HepG2 (cell line): ENCODE results near the gene IL22RA1. TPM values are rescaled to one million over a fixed set of nuclear protein-coding genes. Genes with fewer than 3 reads are reported as not detected.
A peak's percentile ranks its signal among the peaks of the same experiment; 100 is the strongest.

Experiments used
- ATAD3A ChIP-seq: sonication (generic); formaldehyde crosslinking; IDR thresholded peaks from 2 replicates; pipeline ENCODE4 v1.4.0; 2020; ENCODE audit warnings: missing genetic modification reagents
- ATRX ChIP-seq: sonication (generic); formaldehyde crosslinking; IDR thresholded peaks from 2 replicates; pipeline ENCODE4 v1.4.0; 2020; ENCODE audit warnings: missing genetic modification reagents, borderline replicate concordance
- CBX1 ChIP-seq: IDR thresholded peaks from one replicate; pipeline ENCODE4 v1.6.1; 2016; ENCODE audit warnings: antibody characterized with exemption, low read depth
- ETS1 ChIP-seq: sonication (generic); formaldehyde crosslinking; IDR thresholded peaks from 2 replicates; pipeline ENCODE4 v1.4.0; 2020; ENCODE audit warnings: missing genetic modification reagents
- FOXK1 ChIP-seq: sonication (generic); formaldehyde crosslinking; IDR thresholded peaks from 2 replicates; pipeline ENCODE4 v1.4.0; 2020; ENCODE audit warnings: low read depth, missing genetic modification reagents, borderline replicate concordance
- HINFP ChIP-seq: sonication (generic); formaldehyde crosslinking; IDR thresholded peaks from 2 replicates; pipeline ENCODE4 v1.4.0; 2020; ENCODE audit warnings: low read depth, mild to moderate bottlenecking, missing genetic modification reagents
- HNRNPUL1 ChIP-seq: fragments of 200-400 bp; formaldehyde crosslinking; IDR thresholded peaks from 2 replicates; pipeline ENCODE4 v1.6.1; 2017; ENCODE audit warnings: low read depth, mild to moderate bottlenecking, low read length, moderate library complexity
- MAZ ChIP-seq, 2 experiments: sonication (generic) in 1 of 2; formaldehyde crosslinking in 1 of 2; IDR thresholded peaks; 2 replicates each; pipeline versions ENCODE4 v1.5.0 to v1.6.1; 2012 to 2020; ENCODE audit warnings: low read depth in 2 of 2, mild to moderate bottlenecking in 2 of 2, borderline replicate concordance in 1 of 2, improper control_type of control experiment in 1 of 2, low read length in 1 of 2, missing genetic modification reagents in 1 of 2, moderate library complexity in 1 of 2
- NFYC ChIP-seq: IDR thresholded peaks from 2 replicates; pipeline ENCODE4 v1.6.1; 2016; ENCODE audit warnings: missing genetic modification reagents, missing compliant biosample characterization
- PAF1 ChIP-seq: IDR thresholded peaks from 2 replicates; pipeline ENCODE4 v1.6.1; 2016; ENCODE audit warnings: missing genetic modification reagents, missing compliant biosample characterization
- PAXIP1 ChIP-seq: sonication (generic); formaldehyde crosslinking; conservative IDR thresholded peaks from 2 replicates; pipeline ENCODE4 v1.4.0; 2020; ENCODE audit warnings: mild to moderate bottlenecking, missing genetic modification reagents, moderate library complexity
- PHF21A ChIP-seq: sonication (generic); formaldehyde crosslinking; IDR thresholded peaks from 2 replicates; pipeline ENCODE4 v1.5.0; 2020; ENCODE audit warnings: mild to moderate bottlenecking, missing genetic modification reagents
- PITX1 ChIP-seq: sonication (generic); formaldehyde crosslinking; IDR thresholded peaks from 2 replicates; pipeline ENCODE4 v1.5.1; 2020; ENCODE audit warnings: mild to moderate bottlenecking, missing genetic modification reagents
- SALL1 ChIP-seq: sonication (generic); formaldehyde crosslinking; IDR thresholded peaks from 2 replicates; pipeline ENCODE4 v1.8.0; 2022; ENCODE audit warnings: mild to moderate bottlenecking, missing genetic modification reagents
- STAG1 ChIP-seq: sonication (generic); formaldehyde crosslinking; IDR thresholded peaks from 2 replicates; pipeline ENCODE4 v1.4.0; 2020; ENCODE audit warnings: missing genetic modification reagents
- ZMYM2 ChIP-seq: sonication (generic); formaldehyde crosslinking; IDR thresholded peaks from 2 replicates; pipeline ENCODE4 v1.8.0; 2022; ENCODE audit warnings: mild to moderate bottlenecking, missing genetic modification reagents
- ZNF326 ChIP-seq: sonication (generic); formaldehyde crosslinking; IDR thresholded peaks from 2 replicates; pipeline ENCODE4 v1.4.0; 2020; ENCODE audit warnings: missing genetic modification reagents, borderline replicate concordance
- ZNF552 ChIP-seq: sonication (generic); formaldehyde crosslinking; IDR thresholded peaks from 2 replicates; pipeline ENCODE4 v1.9.0; 2022; ENCODE audit warnings: missing genetic modification reagents, mild to moderate bottlenecking, borderline replicate concordance
- ZNF777 ChIP-seq: sonication (generic); formaldehyde crosslinking; IDR thresholded peaks from 2 replicates; pipeline ENCODE4 v1.4.0; 2020; ENCODE audit warnings: missing genetic modification reagents
- ZSCAN12 ChIP-seq: sonication (generic); formaldehyde crosslinking; IDR thresholded peaks from 2 replicates; pipeline ENCODE4 v1.9.0; 2021; ENCODE audit warnings: mild to moderate bottlenecking, missing genetic modification reagents
- polyA plus RNA-seq, 8 experiments: library from polyadenylated mRNA; depleted of rRNA in 3 of 8; stranded (reverse) in 7 of 8; unstranded in 1 of 8; fragments of >200 nt; fragmentation: Illumina TruSeq in 4 of 8; extraction: Trizol in 4 of 8; gene quantifications; 2 replicates each; pipeline versions ENCODE4 v1.2.1 to v1.2.3, GENCODE V29; 2011 to 2016; ENCODE audit warnings: low read depth in 4 of 8, missing spikeins in 1 of 8, mixed read lengths in 1 of 8; ENCODE audit not compliant: insufficient read depth in 1 of 8
- total RNA-seq, 5 experiments: library from RNA; depleted of rRNA; stranded (reverse); fragments of >200 nt; fragmentation: Illumina TruSeq; extraction: Trizol; gene quantifications; 2 replicates each; pipeline ENCODE4 v1.2.3, GENCODE V29; 2016; ENCODE audit warnings: low read depth in 1 of 5
- TF ChIP-seq, protein P1 (sequence below): IDR thresholded peaks from 2 replicates; pipeline ENCODE4 v1.6.1; 2016; ENCODE audit warnings: mild to moderate bottlenecking

Gene IL22RA1
- total and polyA plus RNA-seq, 2 of the 13 experiments (the other 11 are each of a cell fraction or from before 2014, with no cell fraction given): 4.4 to 10.2 TPM

- peak; percentile 88 for TF ChIP-seq PAXIP1 (CRISPR knock-in tag)
- TF ChIP-seq ZMYM2 (CRISPR knock-in tag): 0 out of 2 replicates have a peak, but pooled peaks have one; percentile 0
- TF ChIP-seq NFYC (CRISPR knock-in tag): no peak
- TF ChIP-seq MAZ (IDR thresholded peaks at IDR 0.05; ENCODE audit: borderline replicate concordance, low read depth, low read length): 0 out of 2 replicates have a peak, but pooled peaks have one; percentile 29
- peak; percentile 73; the same call in 1 of the 2 replicates for TF ChIP-seq MAZ (CRISPR knock-in tag; IDR thresholded peaks at IDR 0.05; ENCODE audit: low read depth)
- TF ChIP-seq HNRNPUL1: no peak
- no peak for TF ChIP-seq ETS1 (CRISPR knock-in tag)
- TF ChIP-seq SALL1 (CRISPR knock-in tag): peak; percentile 42
- TF ChIP-seq ZNF552 (CRISPR knock-in tag): 0 out of 2 replicates have a peak, but pooled peaks have one; percentile 1
- peak; percentile 46; the same call in 1 of the 2 replicates for TF ChIP-seq PITX1
- TF ChIP-seq ZNF326: no peak
- TF ChIP-seq PAF1: no peak
- TF ChIP-seq ATRX: no peak
- TF ChIP-seq STAG1: no peak
- TF ChIP-seq FOXK1: 0 out of 2 replicates have a peak, but pooled peaks have one; percentile 32
- TF ChIP-seq HINFP: peak; percentile 84
- TF ChIP-seq CBX1: peak; percentile 65
- 0 out of 2 replicates have a peak, but pooled peaks have one; percentile 25 for TF ChIP-seq ZSCAN12 (CRISPR knock-in tag)
- no peak for TF ChIP-seq ATAD3A
- 0 out of 2 replicates have a peak, but pooled peaks have one; percentile 12 for TF ChIP-seq ZNF777 (CRISPR knock-in tag)
- TF ChIP-seq, protein P1, sequence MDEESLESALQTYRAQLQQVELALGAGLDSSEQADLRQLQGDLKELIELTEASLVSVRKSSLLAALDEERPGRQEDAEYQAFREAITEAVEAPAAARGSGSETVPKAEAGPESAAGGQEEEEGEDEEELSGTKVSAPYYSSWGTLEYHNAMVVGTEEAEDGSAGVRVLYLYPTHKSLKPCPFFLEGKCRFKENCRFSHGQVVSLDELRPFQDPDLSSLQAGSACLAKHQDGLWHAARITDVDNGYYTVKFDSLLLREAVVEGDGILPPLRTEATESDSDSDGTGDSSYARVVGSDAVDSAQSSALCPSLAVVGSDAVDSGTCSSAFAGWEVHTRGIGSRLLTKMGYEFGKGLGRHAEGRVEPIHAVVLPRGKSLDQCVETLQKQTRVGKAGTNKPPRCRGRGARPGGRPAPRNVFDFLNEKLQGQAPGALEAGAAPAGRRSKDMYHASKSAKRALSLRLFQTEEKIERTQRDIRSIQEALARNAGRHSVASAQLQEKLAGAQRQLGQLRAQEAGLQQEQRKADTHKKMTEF (CRISPR knock-in tag): peak; percentile 86; the same call in 1 of the 2 replicates
- peak; percentile 87 for TF ChIP-seq PHF21A (CRISPR knock-in tag)
Measured at GRCh38 chr1:24108334-24109165, 34.4 kb downstream of the IL22RA1 start (continued).
